LNCAP (cell line): Measurements from ENCODE around the gene PRR13.
A peak's percentile ranks its signal among the peaks of the same experiment; 100 is the strongest.

Source experiments
- CTCF ChIP-seq: fragments of 450-650 bp; IDR thresholded peaks from 2 replicates; pipeline ENCODE4 v1.5.1; 2017; ENCODE audit warnings: mild to moderate bottlenecking

The PRR13 gene

GRCh38 chr12:53431187-53431586 is 10.3 kb upstream of the PRR13 start:
- no peak for TF ChIP-seq CTCF

GRCh38 chr12:53443955-53444354 is 2.4 kb downstream of the PRR13 start:
- no peak for TF ChIP-seq CTCF

GRCh38 chr12:53450936-53451335 is 9.4 kb downstream of the PRR13 start:
- no peak for TF ChIP-seq CTCF

- TF ChIP-seq CTCF = peak; percentile 90
Measured at GRCh38 chr12:53451661-53452158, 10.2 kb downstream of the PRR13 start, which contains the start of gene PCBP2. Gene PCBP2, plus strand, starts transcription at chr12:53452102. Its CDS starts 2,699 bp downstream, at chr12:53454801.

GRCh38 chr12:53452159-53453077 is 10.9 kb downstream of the PRR13 start:
- peak; percentile 57 for TF ChIP-seq CTCF

GRCh38 chr12:53453953-53454640 is 12.6 kb downstream of the PRR13 start:
- TF ChIP-seq CTCF = no peak

- no peak for TF ChIP-seq CTCF
Measured at GRCh38 chr12:53454707-53455106, 13.2 kb downstream of the PRR13 start.
